Endothelial cell (in vitro differentiated cells): ENCODE measurements around the gene TRABD2A. TPM values are rescaled to one million over a fixed set of nuclear protein-coding genes. Genes with fewer than 3 reads are reported as not detected.

Source experiments
- DNase-seq: peaks from one replicate; pipeline ENCODE4 v3.0.0; 2021; ENCODE audit warnings: low spot score
- H3K27ac Mint-ChIP-seq: one replicate; pipeline ENCODE4 v1.8.0; 2021; ENCODE audit warnings: mixed read lengths, inconsistent platforms; ENCODE audit not compliant: unreplicated experiment
- H3K27me3 Mint-ChIP-seq: one replicate; pipeline ENCODE4 v1.8.0; 2021; ENCODE audit warnings: mild to moderate bottlenecking, moderate library complexity, mixed read lengths, inconsistent platforms; ENCODE audit not compliant: unreplicated experiment
- H3K36me3 Mint-ChIP-seq: one replicate; pipeline ENCODE4 v1.8.0; 2021; ENCODE audit warnings: mild to moderate bottlenecking, low read depth, mixed read lengths, inconsistent platforms; ENCODE audit not compliant: unreplicated experiment
- H3K4me1 Mint-ChIP-seq: one replicate; pipeline ENCODE4 v1.8.0; 2021; ENCODE audit warnings: mild to moderate bottlenecking, mixed read lengths, inconsistent platforms; ENCODE audit not compliant: unreplicated experiment
- H3K4me3 Mint-ChIP-seq: one replicate; pipeline ENCODE4 v1.8.0; 2021; ENCODE audit warnings: mild to moderate bottlenecking, mixed read lengths, inconsistent platforms; ENCODE audit not compliant: unreplicated experiment
- H3K9me3 Mint-ChIP-seq: one replicate; pipeline ENCODE4 v1.8.0; 2021; ENCODE audit warnings: mixed read lengths, inconsistent platforms; ENCODE audit not compliant: unreplicated experiment
- CTCF ChIP-seq: fragments of 200-600 bp; sonication (generic); IDR thresholded peaks from one replicate; pipeline ENCODE4 v1.5.0; 2021; ENCODE audit warnings: antibody characterized with exemption; ENCODE audit not compliant: unreplicated experiment
- total RNA-seq: library from RNA; stranded (reverse); fragmentation: NEBNext Ultra II Directional; extraction: Animal tissue kit (Norgen Biotek cat#: 25700); gene quantifications from one replicate; pipeline ENCODE4 v1.2.1, GENCODE V29; 2021; ENCODE audit not compliant: unreplicated experiment

TRABD2A gene
- total RNA-seq, 1 donor from 2014 or later: 7.2 TPM

- Mint-ChIP-seq H3K27ac (no peak overlapping the region), H3K27me3 (no peaks in the 10 kb centered on the region), H3K36me3 (no peaks in the 10 kb centered on the region), H3K4me1 (no peaks in the 10 kb centered on the region), H3K4me3 (no peak overlapping the region), H3K9me3 (no peaks in the 10 kb centered on the region)
- no peak for DNase-seq
- no peak for TF ChIP-seq CTCF
Measured at GRCh38 chr2:84801811-84802210, 79.1 kb downstream of the TRABD2A start.

DNA sequence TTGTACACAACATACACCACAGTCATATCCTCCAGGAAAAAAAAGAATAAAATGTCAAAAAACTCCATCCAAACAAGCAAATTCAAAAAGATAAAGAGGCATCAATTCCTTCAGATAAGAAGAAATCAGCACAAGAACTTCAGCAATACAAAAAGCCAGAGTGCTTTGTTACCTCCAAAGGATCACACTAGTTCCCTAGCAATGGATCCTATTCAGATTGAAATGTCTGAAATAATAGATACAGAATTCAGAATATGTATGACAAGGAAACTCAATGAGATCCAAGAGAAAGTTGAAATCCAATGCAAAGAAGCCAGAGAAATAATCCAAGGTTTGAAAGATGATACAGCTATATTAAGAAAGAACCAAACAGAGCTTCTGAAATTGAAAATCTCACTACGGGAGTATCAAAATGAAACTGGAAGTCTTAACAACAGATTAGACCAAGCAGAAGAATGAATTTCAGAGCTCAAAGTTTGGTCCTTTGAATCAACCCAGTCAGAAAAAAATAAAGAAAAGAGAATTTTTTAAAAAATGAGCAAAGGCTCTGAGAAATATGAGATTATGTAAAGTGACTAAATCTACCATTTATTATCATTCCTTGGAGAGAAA lies 80.6 kb downstream of the TRABD2A start:
- H3K27ac Mint-ChIP-seq: no peak overlapping the region
- no peak for TF ChIP-seq CTCF
- no peaks in the 10 kb centered on the region for H3K36me3 Mint-ChIP-seq
- DNase-seq: no peak
- H3K27me3 Mint-ChIP-seq: no peaks in the 10 kb centered on the region
- H3K4me3 Mint-ChIP-seq: no peak overlapping the region
- H3K4me1 Mint-ChIP-seq: no peaks in the 10 kb centered on the region
- H3K9me3 Mint-ChIP-seq: no peaks in the 10 kb centered on the region

DNA sequence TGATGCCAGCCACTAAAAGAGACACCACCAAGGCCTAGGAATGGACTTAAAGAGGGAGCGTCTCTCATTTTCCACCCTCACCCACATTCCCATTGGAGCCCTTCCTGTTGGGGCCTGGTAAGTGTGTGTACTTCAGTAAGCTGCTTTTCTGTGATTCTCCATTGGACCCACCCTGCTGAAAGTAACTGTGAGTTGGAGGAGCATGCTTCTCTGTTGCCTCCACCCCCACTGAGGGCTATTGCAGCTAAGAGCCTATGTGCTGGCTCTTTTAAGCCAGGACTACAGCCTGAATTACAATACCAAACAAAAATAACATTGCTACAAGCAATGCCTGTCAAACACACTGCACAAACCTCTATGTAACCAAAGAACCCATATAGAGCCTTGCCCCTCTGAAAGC lies 81.1 kb downstream of the TRABD2A start:
- Mint-ChIP-seq H3K4me1 (no peaks in the 10 kb centered on the region), H3K9me3 (no peaks in the 10 kb centered on the region), H3K4me3 (no peak overlapping the region), H3K27ac (no peak overlapping the region), H3K27me3 (no peaks in the 10 kb centered on the region), H3K36me3 (no peaks in the 10 kb centered on the region)
- TF ChIP-seq CTCF: no peak
- DNase-seq: no peak

GRCh38 chr2:84797271-84797670 lies 83.6 kb downstream of the TRABD2A start:
- no peak overlapping the region for H3K27ac Mint-ChIP-seq
- no peak for TF ChIP-seq CTCF
- no peaks in the 10 kb centered on the region for H3K4me1 Mint-ChIP-seq

GRCh38 chr2:84796798-84797197 lies 84.1 kb downstream of the TRABD2A start:
- TF ChIP-seq CTCF: no peak
- Mint-ChIP-seq H3K27me3 (no peaks in the 10 kb centered on the region), H3K4me1 (no peaks in the 10 kb centered on the region)

More at GRCh38 chr2:84797271-84797670, 83.6 kb downstream of the TRABD2A start:
- Mint-ChIP-seq H3K4me3 (no peak overlapping the region), H3K9me3 (no peaks in the 10 kb centered on the region), H3K36me3 (no peaks in the 10 kb centered on the region), H3K27me3 (no peaks in the 10 kb centered on the region)
- no peak for DNase-seq

More at GRCh38 chr2:84796798-84797197, 84.1 kb downstream of the TRABD2A start:
- no peaks in the 10 kb centered on the region for H3K9me3 Mint-ChIP-seq
- DNase-seq: no peak
- H3K27ac Mint-ChIP-seq: no peak overlapping the region
- H3K4me3 Mint-ChIP-seq: no peak overlapping the region
- H3K36me3 Mint-ChIP-seq: no peaks in the 10 kb centered on the region
